HepG2 (cell line): ENCODE results near the gene ADSS1. TPM values are rescaled to one million over a fixed set of nuclear protein-coding genes. Genes with fewer than 3 reads are reported as not detected.

Source experiments
- GATA4 ChIP-seq: sonication (generic); IDR thresholded peaks from 2 replicates; pipeline ENCODE4 v1.6.1; 2016; ENCODE audit warnings: antibody characterized with exemption, low read depth, borderline replicate concordance
- IKZF4 ChIP-seq: sonication (generic); formaldehyde crosslinking; IDR thresholded peaks from 2 replicates; pipeline ENCODE4 v1.5.1; 2020; ENCODE audit warnings: borderline replicate concordance, mild to moderate bottlenecking, low read depth, missing genetic modification reagents; ENCODE audit errors: not compliant biosample characterization
- NR2F1 ChIP-seq, 2 experiments: fragments of 450-650 bp in 1 of 2; formaldehyde crosslinking in 1 of 2; IDR thresholded peaks; 2 replicates each; pipeline versions ENCODE4 v1.5.0 to v1.6.1; 2016 to 2020; ENCODE audit warnings: mild to moderate bottlenecking in 1 of 2, missing compliant biosample characterization in 1 of 2, missing genetic modification reagents in 1 of 2, moderate library complexity in 1 of 2
- PHF21A ChIP-seq: sonication (generic); formaldehyde crosslinking; IDR thresholded peaks from 2 replicates; pipeline ENCODE4 v1.5.0; 2020; ENCODE audit warnings: mild to moderate bottlenecking, missing genetic modification reagents
- POLR2AphosphoS5 ChIP-seq: IDR thresholded peaks from 2 replicates; pipeline ENCODE4 v1.6.1; 2012; ENCODE audit warnings: low read depth, low read length
- PRDM10 ChIP-seq: sonication (generic); formaldehyde crosslinking; IDR thresholded peaks from 2 replicates; pipeline ENCODE4 v1.4.0; 2020; ENCODE audit warnings: low read depth, missing genetic modification reagents
- SIN3A ChIP-seq: IDR thresholded peaks from 2 replicates; pipeline ENCODE4 v1.6.1; 2011; ENCODE audit warnings: low read depth, mild to moderate bottlenecking, control low read depth, low read length, borderline replicate concordance
- SMAD1 ChIP-seq: sonication (generic); formaldehyde crosslinking; IDR thresholded peaks from 2 replicates; pipeline ENCODE4 v1.4.0; 2020; ENCODE audit warnings: missing genetic modification reagents, low read depth, mild to moderate bottlenecking, borderline replicate concordance
- ZNF225 ChIP-seq: sonication (generic); formaldehyde crosslinking; IDR thresholded peaks from 2 replicates; pipeline ENCODE4 v1.4.0; 2020; ENCODE audit warnings: mild to moderate bottlenecking, missing genetic modification reagents
- ZNF281 ChIP-seq: sonication (generic); formaldehyde crosslinking; IDR thresholded peaks from 2 replicates; pipeline ENCODE4 v1.4.0; 2020; ENCODE audit warnings: missing genetic modification reagents, borderline replicate concordance
- ZNF343 ChIP-seq: sonication (generic); formaldehyde crosslinking; IDR thresholded peaks from 2 replicates; pipeline ENCODE4 v1.4.0; 2020; ENCODE audit warnings: mild to moderate bottlenecking, missing genetic modification reagents
- ZNF564 ChIP-seq: sonication (generic); formaldehyde crosslinking; IDR thresholded peaks from 2 replicates; pipeline ENCODE4 v1.8.1; 2023; ENCODE audit warnings: mild to moderate bottlenecking, missing genetic modification reagents
- ZNF687 ChIP-seq: sonication (generic); formaldehyde crosslinking; IDR thresholded peaks from 2 replicates; pipeline ENCODE4 v1.5.1; 2020; ENCODE audit warnings: mild to moderate bottlenecking, missing genetic modification reagents, moderate library complexity
- ZNF788 ChIP-seq: sonication (generic); formaldehyde crosslinking; IDR thresholded peaks from 2 replicates; pipeline ENCODE4 v1.5.0; 2020; ENCODE audit warnings: mild to moderate bottlenecking, missing genetic modification reagents, borderline replicate concordance
- ZNF891 ChIP-seq: sonication (generic); formaldehyde crosslinking; IDR thresholded peaks from 2 replicates; pipeline ENCODE4 v1.5.0; 2020; ENCODE audit warnings: mild to moderate bottlenecking, missing genetic modification reagents
- polyA plus RNA-seq, 8 experiments: library from polyadenylated mRNA; depleted of rRNA in 3 of 8; stranded (reverse) in 7 of 8; unstranded in 1 of 8; fragments of >200 nt; fragmentation: Illumina TruSeq in 4 of 8; extraction: Trizol in 4 of 8; gene quantifications; 2 replicates each; pipeline versions ENCODE4 v1.2.1 to v1.2.3, GENCODE V29; 2011 to 2016; ENCODE audit warnings: low read depth in 4 of 8, missing spikeins in 1 of 8, mixed read lengths in 1 of 8; ENCODE audit not compliant: insufficient read depth in 1 of 8
- total RNA-seq, 5 experiments: library from RNA; depleted of rRNA; stranded (reverse); fragments of >200 nt; fragmentation: Illumina TruSeq; extraction: Trizol; gene quantifications; 2 replicates each; pipeline ENCODE4 v1.2.3, GENCODE V29; 2016; ENCODE audit warnings: low read depth in 1 of 5

ADSS1 gene
- total and polyA plus RNA-seq, 2 of the 13 experiments (the other 11 are each of a cell fraction or from before 2014, with no cell fraction given) = 1.0 to 36.7 TPM

GRCh38 chr14:104795781-104796686 lies 72.0 kb downstream of the ADSS1 start (continued):
- TF ChIP-seq ZNF281 (CRISPR knock-in tag) (peak; percentile 91), SIN3A (peak; percentile 79; the same call in 1 of the 2 replicates), PRDM10 (peak; percentile 66; the same call in 1 of the 2 replicates), SMAD1 (0 out of 2 replicates have a peak, but pooled peaks have one; percentile 31), NR2F1 (CRISPR knock-in tag; IDR thresholded peaks at IDR 0.05) (no peak; a peak in 1 of 4 replicates), ZNF687 (CRISPR knock-in tag) (peak; percentile 57), ZNF343 (CRISPR knock-in tag) (0 out of 2 replicates have a peak, but pooled peaks have one; percentile 28), ZNF564 (0 out of 2 replicates have a peak, but pooled peaks have one; percentile 37), PHF21A (CRISPR knock-in tag) (peak; percentile 73), IKZF4 (no peak), POLR2AphosphoS5 (peak; percentile 26; the same call in 1 of the 2 replicates), ZNF225 (CRISPR knock-in tag) (0 out of 2 replicates have a peak, but pooled peaks have one; percentile 25), ZNF891 (CRISPR knock-in tag) (no peak), GATA4 (no peak), ZNF788 (CRISPR knock-in tag) (peak; percentile 65; the same call in 1 of the 2 replicates)
